ENCODE measurements around the gene MFAP1.
"Not testable (repeated sequence)": the region's sequence is repeated elsewhere in the genome, so short reads cannot be mapped to it uniquely, and the experiment has no call there.

Gene MFAP1
- 23.1 to 70.8 (median 35.2) reads per million in 9 experiments for total RNA-seq

- H3K4me3 Mint-ChIP-seq, result peak within 1 kb of the TSS; percentile 98 to 99
- DNase-seq, result peak; percentile 83 to 88 (median 85)
- H3K9me3 Mint-ChIP-seq, result no peaks in the 10 kb centered on the region
- H3K4me1 Mint-ChIP-seq (ENCODE audit: low read depth in 2 of 2), result peaks cover 29 to 45% of the 10 kb centered on the region in 2 donors
- ATAC-seq (replicated peaks), result peak; percentile 88
- peaks cover 21% of the 10 kb centered on the region for H3K36me3 Mint-ChIP-seq (ENCODE audit: insufficient read depth)
- H3K27me3 Mint-ChIP-seq, result no peaks in the 10 kb centered on the region
- peak within 1 kb of the TSS; percentile 96 to 99 for H3K27ac Mint-ChIP-seq
Measured at GRCh38 chr15:43824302-43825246, at the start of gene MFAP1. TSS of gene MFAP1 (minus strand) at chr15:43824690. CDS start at chr15:43824569, 121 bp downstream.

GRCh38 chr15:43873651-43874050 is 49.2 kb upstream of the MFAP1 start:
- Mint-ChIP-seq H3K27ac (no peak overlapping the region), H3K4me3 (no peak overlapping the region), H3K4me1 (ENCODE audit: low read depth in 2 of 2) (no peaks in the 10 kb centered on the region), H3K36me3 (ENCODE audit: insufficient read depth) (peaks cover 2% of the 10 kb centered on the region), H3K27me3 (no peaks in the 10 kb centered on the region), H3K9me3 (no peaks in the 10 kb centered on the region)
- DNase-seq (no peak), ATAC-seq (replicated peaks) (no peak)

- H3K9me3 Mint-ChIP-seq, result no peaks in the 10 kb centered on the region
- H3K4me3 Mint-ChIP-seq, result no peak overlapping the region
- H3K4me1 Mint-ChIP-seq (ENCODE audit: low read depth in 2 of 2), result no peaks in the 10 kb centered on the region
- H3K27ac Mint-ChIP-seq, result no peak overlapping the region
- H3K27me3 Mint-ChIP-seq, result no peaks in the 10 kb centered on the region
- DNase-seq (no peak), ATAC-seq (replicated peaks) (no peak)
- peaks cover 7% of the 10 kb centered on the region for H3K36me3 Mint-ChIP-seq (ENCODE audit: insufficient read depth)
Measured at GRCh38 chr15:43872416-43873020, 48.0 kb upstream of the MFAP1 start.

- no peak for ATAC-seq (replicated peaks)
- Mint-ChIP-seq H3K4me3 (no peak overlapping the region), H3K36me3 (ENCODE audit: insufficient read depth) (peaks cover 12% of the 10 kb centered on the region), H3K27ac (no peak overlapping the region), H3K27me3 (no peaks in the 10 kb centered on the region), H3K4me1 (ENCODE audit: low read depth in 2 of 2) (no peaks in the 10 kb centered on the region), H3K9me3 (no peaks in the 10 kb centered on the region)
- no peak for DNase-seq
Measured at GRCh38 chr15:43871835-43872234, 47.3 kb upstream of the MFAP1 start.

- H3K27ac Mint-ChIP-seq, result peak overlapping the region in 1 of 2 donors; percentile 19
- H3K4me3 Mint-ChIP-seq, result no peak overlapping the region
- DNase-seq (no peak), ATAC-seq (replicated peaks) (no peak)
- peaks cover 30% of the 10 kb centered on the region for H3K36me3 Mint-ChIP-seq (ENCODE audit: insufficient read depth)
- no peaks in the 10 kb centered on the region for H3K9me3 Mint-ChIP-seq
- H3K27me3 Mint-ChIP-seq, result no peaks in the 10 kb centered on the region
- H3K4me1 Mint-ChIP-seq (ENCODE audit: low read depth in 2 of 2), result no peaks in the 10 kb centered on the region
Measured at GRCh38 chr15:43868406-43868805, 43.9 kb upstream of the MFAP1 start.

- H3K9me3 Mint-ChIP-seq, result no peaks in the 10 kb centered on the region
- peaks cover 41% of the 10 kb centered on the region for H3K36me3 Mint-ChIP-seq (ENCODE audit: insufficient read depth)
- DNase-seq (no peak), ATAC-seq (replicated peaks) (no peak)
- H3K27me3 Mint-ChIP-seq, result no peaks in the 10 kb centered on the region
- H3K27ac Mint-ChIP-seq, result no peak overlapping the region
- no peaks in the 10 kb centered on the region for H3K4me1 Mint-ChIP-seq (ENCODE audit: low read depth in 2 of 2)
- H3K4me3 Mint-ChIP-seq, result no peak overlapping the region
Measured at GRCh38 chr15:43867096-43867495, 42.6 kb upstream of the MFAP1 start.

- not testable (repeated sequence) for H3K4me1 Mint-ChIP-seq (ENCODE audit: low read depth in 2 of 2); H3K4me3 Mint-ChIP-seq; H3K27me3 Mint-ChIP-seq; DNase-seq; ATAC-seq (replicated peaks); H3K27ac Mint-ChIP-seq; H3K9me3 Mint-ChIP-seq
- H3K36me3 Mint-ChIP-seq (ENCODE audit: insufficient read depth), result peaks cover 46% of the 10 kb centered on the region
Measured at GRCh38 chr15:43866636-43867035, 42.1 kb upstream of the MFAP1 start.

GRCh38 chr15:43859546-43859945 is 35.1 kb upstream of the MFAP1 start:
- peak overlapping the region in 1 of 2 donors; percentile 31 for H3K27ac Mint-ChIP-seq
- DNase-seq, result no peak
- no peaks in the 10 kb centered on the region for H3K4me1 Mint-ChIP-seq (ENCODE audit: low read depth in 2 of 2)
- peaks cover 57% of the 10 kb centered on the region for H3K36me3 Mint-ChIP-seq (ENCODE audit: insufficient read depth)
- H3K9me3 Mint-ChIP-seq, result no peaks in the 10 kb centered on the region
- H3K27me3 Mint-ChIP-seq, result no peaks in the 10 kb centered on the region
- no peak for ATAC-seq (replicated peaks)
- no peak overlapping the region for H3K4me3 Mint-ChIP-seq

GRCh38 chr15:43854801-43855200 is 30.3 kb upstream of the MFAP1 start:
- H3K27ac Mint-ChIP-seq, result no peak overlapping the region
- H3K4me1 Mint-ChIP-seq (ENCODE audit: low read depth in 2 of 2), result no peaks in the 10 kb centered on the region
- no peak overlapping the region for H3K4me3 Mint-ChIP-seq
- DNase-seq, result no peak
- no peaks in the 10 kb centered on the region for H3K9me3 Mint-ChIP-seq
- peaks cover 50% of the 10 kb centered on the region for H3K36me3 Mint-ChIP-seq (ENCODE audit: insufficient read depth)
- ATAC-seq (replicated peaks), result no peak
- no peaks in the 10 kb centered on the region for H3K27me3 Mint-ChIP-seq

- no peak for ATAC-seq (replicated peaks)
- H3K36me3 Mint-ChIP-seq (ENCODE audit: insufficient read depth), result peaks cover 45% of the 10 kb centered on the region
- H3K27me3 Mint-ChIP-seq, result no peaks in the 10 kb centered on the region
- H3K4me1 Mint-ChIP-seq (ENCODE audit: low read depth in 2 of 2), result no peaks in the 10 kb centered on the region
- no peaks in the 10 kb centered on the region for H3K9me3 Mint-ChIP-seq
- no peak for DNase-seq
- no peak overlapping the region for H3K27ac Mint-ChIP-seq
- no peak overlapping the region for H3K4me3 Mint-ChIP-seq
Measured at GRCh38 chr15:43852607-43853006, 28.1 kb upstream of the MFAP1 start.

- Mint-ChIP-seq H3K4me1 (ENCODE audit: low read depth in 2 of 2) (no peaks in the 10 kb centered on the region), H3K36me3 (ENCODE audit: insufficient read depth) (peaks cover 49% of the 10 kb centered on the region), H3K27me3 (no peaks in the 10 kb centered on the region), H3K4me3 (no peak overlapping the region), H3K27ac (no peak overlapping the region), H3K9me3 (no peaks in the 10 kb centered on the region)
- ATAC-seq (replicated peaks) (no peak), DNase-seq (no peak)
Measured at GRCh38 chr15:43851251-43851650, 26.8 kb upstream of the MFAP1 start.

GRCh38 chr15:43845421-43845820 is 20.9 kb upstream of the MFAP1 start:
- H3K27me3 Mint-ChIP-seq, result no peaks in the 10 kb centered on the region
- no peak for ATAC-seq (replicated peaks)
- no peak for DNase-seq
- no peak overlapping the region for H3K4me3 Mint-ChIP-seq
- H3K36me3 Mint-ChIP-seq (ENCODE audit: insufficient read depth), result peaks cover 54% of the 10 kb centered on the region
- no peaks in the 10 kb centered on the region for H3K9me3 Mint-ChIP-seq
- H3K4me1 Mint-ChIP-seq (ENCODE audit: low read depth in 2 of 2), result no peaks in the 10 kb centered on the region
- peak overlapping the region in 1 of 2 donors; percentile 16 for H3K27ac Mint-ChIP-seq

- not testable (repeated sequence) for DNase-seq; H3K9me3 Mint-ChIP-seq; ATAC-seq (replicated peaks); H3K27me3 Mint-ChIP-seq
- H3K4me3 Mint-ChIP-seq, result peak overlapping the region; percentile 40 to 63
- H3K27ac Mint-ChIP-seq, result peak overlapping the region; percentile 73 to 83
- H3K4me1 Mint-ChIP-seq (ENCODE audit: low read depth in 2 of 2), result peaks cover 25 to 32% of the 10 kb centered on the region in 2 donors
- peaks cover 32% of the 10 kb centered on the region for H3K36me3 Mint-ChIP-seq (ENCODE audit: insufficient read depth)
Measured at GRCh38 chr15:43832485-43832884, 8.0 kb upstream of the MFAP1 start.

All from effector memory CD8-positive, alpha-beta T cell (primary cell).